PC-3 (cell line): Measurements from ENCODE around the gene PICALM. TPM values are rescaled to one million over a fixed set of nuclear protein-coding genes. Genes with fewer than 3 reads are reported as not detected.

ENCODE experiments used
- ATAC-seq: fragments of 200-7000 bp; cut with Tn5 transposase; 2 replicates; pipeline ENCODE4 v1.9.1; 2020; ENCODE audit warnings: mild to moderate bottlenecking, moderate library complexity
- BruUV-seq: library from RNA; stranded (reverse); fragments of 400-500 nt; replicated peaks from 2 replicates; lab custom pipeline; 2021; lab: Mats Ljungman, UMichigan
- CTCF ChIA-PET: fragments of 300-600 bp; sonication (Branson Sonifier 250); formaldehyde crosslinking; loops from one replicate; lab custom pipeline; 2022; ENCODE audit warnings: antibody characterized with exemption; lab: Charles Lee
- POLR2A ChIA-PET: fragments of 300-600 bp; sonication (Branson Sonifier 250); formaldehyde crosslinking; loops from one replicate; lab custom pipeline; 2022; ENCODE audit warnings: antibody characterized with exemption; ENCODE audit not compliant: unreplicated experiment; lab: Charles Lee
- DNase-seq: peaks from one replicate; pipeline ENCODE4 v3.0.0-alpha.2; 2015
- H2AFZ ChIP-seq: fragments of 300-600 bp; sonication (generic); 2 replicates; pipeline ENCODE4 v1.6.0; 2016; ENCODE audit warnings: antibody characterized with exemption, low read length
- H3F3A ChIP-seq: fragments of 300-600 bp; sonication (generic); one replicate; pipeline ENCODE4 v1.6.0; 2017; ENCODE audit warnings: antibody characterized with exemption, low read length, control low read depth, mild to moderate bottlenecking; ENCODE audit not compliant: unreplicated experiment
- H3K27ac ChIP-seq: fragments of 300-600 bp; sonication (generic); 2 replicates; pipeline ENCODE4 v1.5.1; 2016; ENCODE audit warnings: mild to moderate bottlenecking, low read length
- H3K27me3 ChIP-seq: fragments of 300-600 bp; sonication (generic); 2 replicates; pipeline ENCODE4 v1.6.1; 2016; ENCODE audit warnings: low read length, mixed read lengths
- H3K36me3 ChIP-seq: fragments of 300-600 bp; sonication (generic); 2 replicates; pipeline ENCODE4 v1.6.1; 2016; ENCODE audit warnings: low read depth, mixed run types, low read length, mixed read lengths
- H3K4me1 ChIP-seq: fragments of 300-600 bp; sonication (generic); 2 replicates; pipeline ENCODE4 v1.5.1; 2016; ENCODE audit warnings: low read length; ENCODE audit not compliant: insufficient read depth
- H3K4me2 ChIP-seq: fragments of 300-600 bp; sonication (generic); 2 replicates; pipeline ENCODE4 v1.6.0; 2016; ENCODE audit warnings: low read length
- H3K4me3 ChIP-seq: fragments of 300-600 bp; sonication (generic); 2 replicates; pipeline ENCODE4 v1.5.1; 2016; ENCODE audit warnings: mild to moderate bottlenecking, low read length, mixed read lengths
- H3K79me2 ChIP-seq: fragments of 300-600 bp; sonication (generic); 2 replicates; pipeline ENCODE4 v1.6.1; 2017; ENCODE audit warnings: low read length, mixed read lengths
- H3K9ac ChIP-seq: fragments of 300-600 bp; sonication (generic); 2 replicates; pipeline ENCODE4 v1.6.0; 2016; ENCODE audit warnings: mild to moderate bottlenecking, low read length
- H3K9me2 ChIP-seq: fragments of 300-600 bp; sonication (generic); replicated peaks from 2 replicates; pipeline ENCODE4 v1.6.1; 2016; ENCODE audit warnings: mixed run types, low read length, mixed read lengths
- H3K9me3 ChIP-seq: fragments of 300-600 bp; sonication (generic); 2 replicates; pipeline ENCODE4 v1.6.1; 2016; ENCODE audit warnings: low read length, mixed read lengths
- H4K20me1 ChIP-seq: fragments of 300-600 bp; sonication (generic); 2 replicates; pipeline ENCODE4 v1.6.1; 2016; ENCODE audit warnings: low read length, mixed read lengths
- EZH2 ChIP-seq: fragments of 300-600 bp; sonication (generic); IDR thresholded peaks from one replicate; pipeline ENCODE4 v1.6.1; 2017; ENCODE audit warnings: antibody characterized with exemption, mild to moderate bottlenecking, low read length; ENCODE audit not compliant: unreplicated experiment
- EZH2phosphoT487 ChIP-seq: fragments of 300-600 bp; sonication (generic); IDR thresholded peaks from 2 replicates; pipeline ENCODE4 v1.6.1; 2018; ENCODE audit warnings: mild to moderate bottlenecking, antibody characterized with exemption, low read length, borderline replicate concordance
- intact Hi-C: fragments of 100-400 bp; cut with micrococcal nuclease; formaldehyde crosslinking; loops from 2 replicates; pipeline ENCODE4 v1.9.0; 2023
- total RNA-seq: library from RNA; depleted of rRNA; stranded (reverse); fragments of >200 nt; gene quantifications from 2 replicates; pipeline ENCODE4 v1.2.3, GENCODE V29; 2014
- TF ChIP-seq, protein P1 (sequence below): fragments of 300-600 bp; sonication (generic); conservative IDR thresholded peaks from 2 replicates; pipeline ENCODE4 v1.5.1; 2017; ENCODE audit warnings: antibody characterized with exemption, low read depth, mild to moderate bottlenecking, low read length

The PICALM gene
- total RNA-seq, 1 experiment from 2014 or later, result 59.3 TPM

DNA sequence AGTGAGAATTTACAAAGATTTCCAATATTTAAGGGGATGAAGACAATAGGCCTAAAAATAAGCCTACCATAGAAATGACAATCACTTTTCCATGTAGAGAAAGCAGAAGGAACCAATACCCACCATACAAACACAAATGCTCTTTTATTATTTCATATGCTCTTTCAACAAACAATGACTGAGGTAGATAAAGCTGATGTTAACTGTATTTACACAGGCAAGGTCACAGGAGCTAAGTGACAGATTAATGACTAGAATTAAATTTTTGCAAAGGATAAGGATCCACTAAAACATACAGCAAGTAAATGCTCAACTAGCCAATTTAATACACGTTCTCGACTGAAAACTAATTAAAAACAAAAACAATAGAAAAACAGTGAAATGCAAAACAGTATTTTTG, 34.2 kb downstream of the PICALM start:
- Histone ChIP-seq H4K20me1 (no peaks in the 10 kb centered on the region), H3K79me2 (peaks cover 75% of the 10 kb centered on the region), H3K4me2 (no peak overlapping the region), H3K9me2 (no peaks in the 10 kb centered on the region), H2AFZ (no peak overlapping the region), H3K4me1 (no peaks in the 10 kb centered on the region), H3K27ac (no peak overlapping the region), H3K36me3 (no peaks in the 10 kb centered on the region), H3K4me3 (no peak overlapping the region), H3K9me3 (no peaks in the 10 kb centered on the region), H3F3A (no peaks in the 10 kb centered on the region), H3K27me3 (no peaks in the 10 kb centered on the region), H3K9ac (no peak overlapping the region)
- ChIA-PET CTCF (no interaction called here), POLR2A (no interaction called here)
- no peak for ATAC-seq
- DNase-seq, result no peak
- intact Hi-C loops, result no loop called here
- TF ChIP-seq, protein P1, sequence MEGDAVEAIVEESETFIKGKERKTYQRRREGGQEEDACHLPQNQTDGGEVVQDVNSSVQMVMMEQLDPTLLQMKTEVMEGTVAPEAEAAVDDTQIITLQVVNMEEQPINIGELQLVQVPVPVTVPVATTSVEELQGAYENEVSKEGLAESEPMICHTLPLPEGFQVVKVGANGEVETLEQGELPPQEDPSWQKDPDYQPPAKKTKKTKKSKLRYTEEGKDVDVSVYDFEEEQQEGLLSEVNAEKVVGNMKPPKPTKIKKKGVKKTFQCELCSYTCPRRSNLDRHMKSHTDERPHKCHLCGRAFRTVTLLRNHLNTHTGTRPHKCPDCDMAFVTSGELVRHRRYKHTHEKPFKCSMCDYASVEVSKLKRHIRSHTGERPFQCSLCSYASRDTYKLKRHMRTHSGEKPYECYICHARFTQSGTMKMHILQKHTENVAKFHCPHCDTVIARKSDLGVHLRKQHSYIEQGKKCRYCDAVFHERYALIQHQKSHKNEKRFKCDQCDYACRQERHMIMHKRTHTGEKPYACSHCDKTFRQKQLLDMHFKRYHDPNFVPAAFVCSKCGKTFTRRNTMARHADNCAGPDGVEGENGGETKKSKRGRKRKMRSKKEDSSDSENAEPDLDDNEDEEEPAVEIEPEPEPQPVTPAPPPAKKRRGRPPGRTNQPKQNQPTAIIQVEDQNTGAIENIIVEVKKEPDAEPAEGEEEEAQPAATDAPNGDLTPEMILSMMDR, result no peak
- TF ChIP-seq EZH2phosphoT487, result no peak
- TF ChIP-seq EZH2, result no peak
- no TSS peak for BruUV-seq

DNA sequence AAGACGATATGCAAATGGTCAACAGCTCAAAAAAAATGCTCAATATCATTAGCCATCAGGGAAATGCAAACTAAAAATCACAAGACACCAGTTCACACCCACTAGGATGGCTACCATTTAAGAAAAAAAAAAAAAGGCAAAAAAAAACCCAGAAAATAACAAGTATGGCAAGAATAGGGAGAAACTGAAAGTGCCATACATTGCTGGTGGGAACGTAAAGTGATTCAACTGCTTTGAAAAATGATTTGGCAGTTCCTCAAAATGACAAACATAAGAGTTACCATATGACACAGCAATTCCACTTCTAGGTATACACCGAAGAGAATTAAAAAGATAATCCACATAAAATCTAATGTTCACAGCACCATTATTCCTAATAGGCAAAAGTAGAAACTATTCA, 47.5 kb downstream of the PICALM start:
- no peaks in the 10 kb centered on the region for H3F3A ChIP-seq
- H3K4me2 ChIP-seq, result no peak overlapping the region
- DNase-seq (no peak), ATAC-seq (no peak)
- no peaks in the 10 kb centered on the region for H3K9me2 ChIP-seq
- BruUV-seq, result no TSS peak
- intact Hi-C loops, result no loop called here
- H3K27ac ChIP-seq, result no peak overlapping the region
- peaks cover 10% of the 10 kb centered on the region for H3K36me3 ChIP-seq
- H3K9me3 ChIP-seq, result no peaks in the 10 kb centered on the region
- H3K4me1 ChIP-seq, result no peaks in the 10 kb centered on the region
- POLR2A ChIA-PET, result no interaction called here
- no peaks in the 10 kb centered on the region for H4K20me1 ChIP-seq
- no peaks in the 10 kb centered on the region for H3K79me2 ChIP-seq
- no peaks in the 10 kb centered on the region for H3K27me3 ChIP-seq
- H3K4me3 ChIP-seq, result no peak overlapping the region
- H2AFZ ChIP-seq, result no peak overlapping the region
- TF ChIP-seq, protein P1, result no peak
- TF ChIP-seq EZH2phosphoT487, result no peak
- TF ChIP-seq EZH2, result no peak
- H3K9ac ChIP-seq, result no peak overlapping the region
- CTCF ChIA-PET, result no interaction called here

DNA sequence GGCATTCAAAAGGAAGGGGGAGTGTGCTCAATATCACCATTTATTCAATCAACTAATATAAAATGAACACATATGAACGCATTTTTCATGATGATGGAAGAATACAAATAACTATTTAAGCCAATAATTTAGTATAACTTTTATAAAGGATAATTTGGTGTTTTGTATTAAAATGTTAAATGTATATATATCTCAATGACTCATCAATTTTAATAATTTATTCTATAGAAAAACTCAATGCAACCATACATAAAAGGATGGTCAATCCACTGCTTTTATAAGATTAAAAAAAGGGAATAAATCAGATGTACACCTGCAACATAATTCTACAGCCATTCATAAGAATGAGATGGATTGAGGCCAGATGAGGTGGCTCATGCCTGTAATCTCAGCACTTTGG, 50.6 kb downstream of the PICALM start:
- TF ChIP-seq, protein P1, result no peak
- no peak for TF ChIP-seq EZH2
- no peak for TF ChIP-seq EZH2phosphoT487
- H3K9me3 ChIP-seq, result no peaks in the 10 kb centered on the region
- H2AFZ ChIP-seq, result no peak overlapping the region
- ATAC-seq (no peak), DNase-seq (no peak)
- BruUV-seq, result no TSS peak
- H4K20me1 ChIP-seq, result no peaks in the 10 kb centered on the region
- H3K79me2 ChIP-seq, result no peaks in the 10 kb centered on the region
- intact Hi-C loops, result no loop called here
- no peak overlapping the region for H3K9ac ChIP-seq
- no peak overlapping the region for H3K4me2 ChIP-seq
- no peaks in the 10 kb centered on the region for H3F3A ChIP-seq
- no peaks in the 10 kb centered on the region for H3K9me2 ChIP-seq
- ChIA-PET CTCF (no interaction called here), POLR2A (no interaction called here)
- no peaks in the 10 kb centered on the region for H3K4me1 ChIP-seq
- peaks cover 7% of the 10 kb centered on the region for H3K36me3 ChIP-seq
- H3K27ac ChIP-seq, result no peak overlapping the region
- H3K27me3 ChIP-seq, result no peaks in the 10 kb centered on the region
- H3K4me3 ChIP-seq, result no peak overlapping the region
